ENCODE measurements around the gene LSM3.

DNA sequence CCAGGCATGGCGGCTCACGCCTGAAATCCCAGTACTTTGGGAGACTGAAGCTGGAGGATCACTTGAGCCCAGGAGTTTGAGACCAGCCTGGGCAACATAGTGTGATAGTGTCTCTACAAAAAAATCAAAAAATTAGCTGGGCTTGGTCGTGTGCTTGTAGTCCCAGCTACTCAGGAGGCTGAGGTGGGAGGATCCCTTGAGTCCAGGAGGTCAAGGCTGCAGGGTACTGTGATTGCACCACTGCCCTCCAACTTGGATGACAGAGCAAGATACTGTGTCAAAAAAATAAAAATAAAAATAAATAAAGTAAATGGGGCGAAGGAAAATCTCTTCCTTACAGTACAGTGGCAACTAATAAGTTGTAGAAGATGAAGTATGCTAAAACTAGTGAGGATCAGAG lies 29.6 kb downstream of the LSM3 start:
- TF ChIP-seq, protein P1, sequence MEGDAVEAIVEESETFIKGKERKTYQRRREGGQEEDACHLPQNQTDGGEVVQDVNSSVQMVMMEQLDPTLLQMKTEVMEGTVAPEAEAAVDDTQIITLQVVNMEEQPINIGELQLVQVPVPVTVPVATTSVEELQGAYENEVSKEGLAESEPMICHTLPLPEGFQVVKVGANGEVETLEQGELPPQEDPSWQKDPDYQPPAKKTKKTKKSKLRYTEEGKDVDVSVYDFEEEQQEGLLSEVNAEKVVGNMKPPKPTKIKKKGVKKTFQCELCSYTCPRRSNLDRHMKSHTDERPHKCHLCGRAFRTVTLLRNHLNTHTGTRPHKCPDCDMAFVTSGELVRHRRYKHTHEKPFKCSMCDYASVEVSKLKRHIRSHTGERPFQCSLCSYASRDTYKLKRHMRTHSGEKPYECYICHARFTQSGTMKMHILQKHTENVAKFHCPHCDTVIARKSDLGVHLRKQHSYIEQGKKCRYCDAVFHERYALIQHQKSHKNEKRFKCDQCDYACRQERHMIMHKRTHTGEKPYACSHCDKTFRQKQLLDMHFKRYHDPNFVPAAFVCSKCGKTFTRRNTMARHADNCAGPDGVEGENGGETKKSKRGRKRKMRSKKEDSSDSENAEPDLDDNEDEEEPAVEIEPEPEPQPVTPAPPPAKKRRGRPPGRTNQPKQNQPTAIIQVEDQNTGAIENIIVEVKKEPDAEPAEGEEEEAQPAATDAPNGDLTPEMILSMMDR (IDR thresholded peaks at IDR 0.05; ENCODE audit: low read length), result no peak
- TF ChIP-seq EZH2 (optimal IDR thresholded peaks at IDR 0.05; ENCODE audit: low read depth, low read length), result no peak
